Sciatic nerve (tissue), 2 donors: ENCODE results near the gene MAMDC2. TPM values are rescaled to one million over a fixed set of nuclear protein-coding genes. Genes with fewer than 3 reads are reported as not detected.

Source experiments
- ATAC-seq: fragments of 200-7000 bp; cut with Tn5 transposase; one replicate; pipeline ENCODE4 v1.9.1; 2020; ENCODE audit warnings: mild to moderate bottlenecking, moderate library complexity
- DNase-seq: peaks from one replicate; pipeline ENCODE4 v3.0.0-alpha.2; 2020; ENCODE audit warnings: low spot score
- intact Hi-C: fragments of 100-400 bp; cut with DNase I; formaldehyde crosslinking; loops from one replicate; pipeline ENCODE4 v1.14.2; 2022
- total RNA-seq: library from RNA; stranded (reverse); fragmentation: NEBNext Ultra II Directional; extraction: Animal tissue kit (Norgen Biotek cat#: 25700); gene quantifications from one replicate; pipeline ENCODE4 v1.2.1, GENCODE V29; 2021
- donor health status: DM: no; HTN: no; CAD: no.
- donor health status: DM: no; HTN: no; CAD: no.

MAMDC2 gene
- total RNA-seq, 1 donor from 2014 or later = 18.5 TPM

DNA sequence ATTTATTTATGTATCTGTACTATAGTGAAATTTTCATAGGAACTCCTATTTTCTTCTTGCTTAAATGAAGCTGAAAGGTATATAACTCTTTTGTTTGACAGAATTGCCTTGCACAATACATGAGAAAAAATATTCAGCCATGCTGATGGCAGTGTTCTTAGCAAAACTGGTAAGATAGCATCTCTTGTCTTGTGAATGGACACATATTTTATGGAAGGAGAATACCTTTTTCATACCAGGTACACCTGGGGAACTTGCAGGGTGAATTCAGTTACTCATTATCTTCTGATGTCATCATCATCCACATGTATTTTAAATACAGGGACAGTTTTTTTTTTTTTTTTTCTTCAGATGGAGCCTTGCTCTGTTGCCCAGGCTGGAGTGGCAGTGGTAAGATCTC lies 49.4 kb downstream of the MAMDC2 start:
- ATAC-seq = no peak
- DNase-seq = no peak
- intact Hi-C loops = no loop called here

DNA sequence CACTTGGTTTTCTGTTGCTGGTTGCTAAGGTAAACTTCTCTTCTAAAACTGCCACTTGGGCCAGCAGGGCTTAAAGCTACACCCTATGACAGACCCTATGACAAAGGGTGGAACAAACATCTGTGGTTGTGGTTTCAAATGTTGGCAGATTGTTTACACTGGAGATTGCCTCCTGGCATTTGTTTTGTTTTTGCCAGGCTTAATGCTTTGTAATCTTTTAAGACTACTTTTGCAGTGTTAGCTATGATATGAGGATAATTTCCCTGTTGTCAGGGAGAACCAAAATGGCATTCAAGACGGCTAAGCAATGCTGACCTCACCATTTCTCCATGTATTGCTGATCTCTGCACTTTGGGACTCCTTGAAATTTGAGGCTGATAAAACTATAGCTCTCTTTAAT lies 50.3 kb downstream of the MAMDC2 start:
- DNase-seq = no peak
- ATAC-seq = peak; percentile 35
- intact Hi-C loops = no loop called here

DNA sequence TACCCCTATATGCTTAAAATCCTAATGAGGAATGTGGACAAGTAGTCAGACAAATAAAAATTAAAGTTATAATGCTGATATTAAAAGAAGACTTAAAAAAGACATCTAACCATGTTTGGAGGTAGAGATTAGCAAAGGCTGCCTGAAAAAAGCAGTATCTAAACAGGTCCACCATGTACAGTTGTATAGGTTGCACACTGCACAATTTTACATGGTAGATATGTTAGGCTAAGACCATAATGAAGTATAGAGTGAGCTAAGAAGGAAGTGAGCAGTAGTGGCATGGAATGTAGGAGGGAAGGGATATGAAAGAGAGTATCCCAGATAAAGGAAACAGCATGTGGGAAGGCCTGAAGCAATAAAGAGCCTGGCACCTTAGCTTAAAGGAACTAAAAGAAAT lies 51.1 kb downstream of the MAMDC2 start:
- DNase-seq = no peak
- no peak for ATAC-seq
- intact Hi-C loops = no loop called here

DNA sequence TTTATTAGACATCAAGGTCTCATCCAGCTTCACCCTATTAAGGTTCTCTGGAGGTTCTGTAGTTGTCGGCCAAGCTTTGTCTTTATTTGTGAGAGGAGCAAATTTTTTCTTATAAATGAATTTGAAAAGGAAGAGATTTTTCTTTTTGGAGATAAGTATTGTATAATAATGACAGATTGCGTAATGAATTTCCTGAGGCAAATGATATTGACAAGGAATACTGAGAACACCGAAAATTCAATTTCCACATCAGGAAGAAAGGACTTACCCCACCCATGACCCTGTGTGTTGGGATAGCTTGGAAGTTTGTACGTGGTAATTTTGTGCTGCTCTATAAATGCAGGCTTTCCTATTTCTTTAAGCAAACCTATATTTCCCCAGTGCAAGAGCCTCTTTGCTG lies 53.5 kb downstream of the MAMDC2 start:
- intact Hi-C loops = no loop called here
- ATAC-seq = no peak
- no peak for DNase-seq

DNA sequence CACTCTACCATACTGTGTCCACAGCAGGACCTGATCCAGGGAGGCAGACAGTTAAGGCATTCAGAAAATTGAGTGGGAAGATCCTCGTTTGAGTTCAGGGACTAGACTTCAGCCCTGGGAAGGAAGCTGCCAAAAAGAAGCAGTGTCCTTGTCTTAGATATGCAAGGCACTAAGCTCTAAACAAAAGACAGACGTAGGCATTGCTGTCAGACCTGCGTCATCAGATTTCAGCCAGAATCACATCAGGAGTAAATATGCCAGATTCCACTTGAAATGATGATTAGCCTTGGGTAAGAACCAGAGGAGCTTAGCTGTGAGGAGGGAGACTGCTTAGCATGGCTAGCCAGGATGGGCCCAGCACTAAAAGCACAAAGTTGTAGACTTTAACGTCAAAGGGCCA lies 56.7 kb downstream of the MAMDC2 start:
- intact Hi-C loops = no loop called here
- DNase-seq (no peak), ATAC-seq (peak; percentile 60)

DNA sequence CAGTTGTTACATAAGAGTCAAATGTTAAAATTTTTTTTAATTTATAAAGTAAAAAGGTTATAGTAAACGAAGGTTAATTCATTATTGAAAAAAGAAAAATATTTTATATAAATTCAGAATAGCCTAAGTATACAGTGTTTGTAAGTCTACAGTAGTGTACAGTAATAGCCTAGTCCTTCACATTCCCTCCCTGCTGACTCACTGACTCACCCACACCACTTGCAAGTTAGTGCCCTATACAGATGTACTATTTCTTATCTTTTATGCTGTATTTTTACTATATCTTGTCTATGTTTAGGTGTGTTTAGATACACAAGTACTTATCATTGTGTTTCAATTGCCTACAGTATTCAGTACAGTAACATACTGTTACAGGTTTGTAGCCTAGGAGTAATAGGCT lies 57.6 kb downstream of the MAMDC2 start:
- DNase-seq = no peak
- intact Hi-C loops = no loop called here
- ATAC-seq = no peak

DNA sequence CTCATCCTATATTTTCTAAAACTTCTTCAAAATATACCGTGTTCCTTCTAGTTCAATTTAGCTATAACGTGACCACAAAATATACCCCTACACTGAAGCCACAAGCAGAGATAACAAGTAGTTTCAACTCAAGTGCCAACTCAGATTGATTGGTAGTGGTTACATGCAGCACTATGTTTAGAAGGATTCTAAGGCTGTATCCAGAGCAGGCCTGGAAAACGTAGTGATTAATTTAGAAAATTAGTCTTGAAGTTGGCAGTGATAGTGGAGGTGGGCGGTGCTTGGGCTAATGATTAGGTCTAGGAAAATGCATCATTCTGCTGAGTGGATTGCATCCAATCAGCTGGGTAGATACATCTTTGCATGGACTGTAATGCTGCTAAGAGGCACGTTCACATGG lies 61.5 kb downstream of the MAMDC2 start:
- intact Hi-C loops = no loop called here
- DNase-seq = no peak
- ATAC-seq = no peak

DNA sequence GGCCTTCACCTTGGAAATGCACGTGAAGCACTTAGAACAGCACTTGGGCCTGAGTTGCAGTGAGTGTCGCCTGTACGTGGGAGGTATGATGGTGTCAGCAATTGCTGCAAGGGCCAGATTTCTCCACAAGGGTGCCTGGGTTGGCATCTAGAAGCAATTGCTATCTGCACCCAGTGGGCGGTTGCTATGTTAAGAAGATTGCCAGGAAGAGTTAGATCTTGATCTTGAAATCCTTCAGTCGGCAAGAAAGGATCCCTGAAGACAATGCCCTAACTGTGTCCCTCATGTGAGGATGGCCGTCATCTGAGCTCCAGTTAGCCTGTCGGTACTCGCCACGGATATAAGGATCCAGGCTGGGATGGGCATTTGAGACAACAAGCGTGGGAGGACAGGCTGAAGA lies 62.9 kb downstream of the MAMDC2 start:
- DNase-seq = no peak
- ATAC-seq = no peak
- intact Hi-C loops = no loop called here

DNA sequence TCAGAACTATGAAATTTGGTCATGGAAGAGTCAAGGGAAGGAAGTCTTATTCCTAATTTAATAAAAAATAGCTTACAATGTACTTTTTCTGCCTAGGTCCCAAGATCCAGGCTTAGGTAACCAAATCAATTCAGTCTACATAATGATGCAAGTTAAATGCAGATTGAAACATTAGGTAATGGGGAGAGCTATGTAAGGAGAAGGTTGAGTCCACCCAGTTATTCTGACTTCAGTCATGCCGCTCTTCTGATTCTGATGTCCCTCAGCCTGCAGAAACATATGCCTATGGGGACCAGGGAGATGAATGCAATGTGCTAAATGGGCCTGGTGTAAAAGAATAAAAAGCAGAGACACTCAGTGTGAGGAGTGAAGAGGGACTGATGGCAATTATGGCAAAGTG lies 63.9 kb downstream of the MAMDC2 start:
- intact Hi-C loops = no loop called here
- no peak for ATAC-seq

DNA sequence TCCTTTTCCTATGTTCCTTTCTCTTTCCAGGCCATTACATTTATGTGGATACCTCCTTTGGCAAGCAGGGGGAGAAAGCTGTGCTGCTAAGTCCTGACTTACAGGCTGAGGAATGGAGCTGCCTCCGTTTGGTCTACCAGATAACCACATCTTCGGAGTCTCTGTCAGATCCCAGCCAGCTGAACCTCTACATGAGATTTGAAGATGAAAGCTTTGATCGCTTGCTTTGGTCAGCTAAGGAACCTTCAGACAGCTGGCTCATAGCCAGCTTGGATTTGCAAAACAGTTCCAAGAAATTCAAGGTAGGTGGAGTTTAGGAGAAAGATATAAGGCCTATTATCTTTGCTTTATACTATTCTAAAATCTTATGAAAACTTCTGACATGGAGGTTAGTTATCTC lies 64.5 kb downstream of the MAMDC2 start:
- DNase-seq (no peak), ATAC-seq (no peak)
- intact Hi-C loops = no loop called here

More for the DNA sequence above, 63.9 kb downstream of the MAMDC2 start:
- no peak for DNase-seq

DNA sequence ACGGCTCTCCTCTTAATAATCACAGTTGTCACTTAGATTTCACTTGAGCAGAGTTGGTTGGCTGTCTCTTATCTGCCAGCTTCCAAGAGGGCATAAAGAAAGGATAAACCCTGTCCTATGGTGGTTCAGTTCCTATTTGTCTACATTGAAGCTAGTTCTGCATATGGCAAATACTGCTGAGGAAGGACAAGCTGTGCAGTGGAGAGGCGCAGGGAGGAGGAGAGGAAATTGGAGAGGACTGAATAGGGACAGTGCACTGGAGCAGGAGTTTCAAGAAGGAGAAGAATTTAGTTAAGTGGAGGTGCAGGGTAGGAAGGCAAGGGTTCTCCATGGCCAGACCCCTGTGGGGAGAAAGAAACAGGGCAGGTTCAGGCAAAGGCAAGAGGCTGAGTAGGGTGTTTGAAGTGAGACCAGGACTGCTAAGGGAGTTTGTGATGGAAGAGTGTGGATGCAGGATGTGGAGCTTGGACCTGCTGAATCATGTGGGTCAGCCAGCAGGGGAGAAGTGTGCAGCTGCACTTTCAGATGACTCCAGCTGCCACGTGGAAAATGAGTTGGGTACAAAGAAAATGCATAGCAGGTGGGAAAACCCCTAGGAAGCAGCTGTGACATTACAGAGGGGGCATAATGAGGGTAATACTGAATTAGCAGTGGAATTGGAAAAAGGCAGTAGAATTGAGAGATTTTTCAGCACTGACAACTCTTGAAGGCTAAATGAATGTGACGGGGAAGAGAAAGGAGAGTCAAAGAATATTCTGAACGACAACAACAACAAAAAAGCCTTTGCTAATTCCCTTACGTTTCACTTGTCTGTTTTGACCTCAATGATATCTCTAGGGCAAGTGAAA lies 66.8 kb downstream of the MAMDC2 start:
- DNase-seq (no peak), ATAC-seq (peak; percentile 77)
- intact Hi-C loops = loop anchor here (5.0 kb wide), 1 partner anchor 138 kb away; no protein-coding TSS in a partner anchor

DNA sequence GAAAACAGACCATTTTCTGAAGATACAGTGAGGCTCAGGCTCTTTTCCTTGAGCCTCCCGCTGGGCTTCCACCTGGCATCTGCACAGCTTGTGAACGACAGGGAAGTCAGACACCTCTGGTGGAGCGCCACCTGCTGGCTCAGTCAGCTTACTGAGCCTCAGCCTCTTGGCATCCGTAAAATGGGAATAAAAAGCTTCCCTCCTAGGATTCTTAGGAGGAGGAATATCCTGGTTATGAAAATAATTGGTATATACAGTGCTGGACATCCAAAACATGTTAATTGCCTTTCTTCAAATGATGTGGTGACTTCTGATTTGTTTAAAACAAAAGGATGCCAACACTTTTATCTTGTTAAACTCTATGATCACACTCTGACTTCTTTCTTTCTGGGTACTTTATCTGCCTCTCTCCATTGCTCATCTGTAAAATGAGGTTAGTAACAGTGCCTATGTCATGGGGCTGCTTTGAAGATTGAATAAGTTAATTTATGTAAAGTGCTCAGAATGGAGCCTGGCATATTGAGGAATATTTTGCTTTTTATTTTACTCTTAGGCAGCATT lies 67.5 kb downstream of the MAMDC2 start:
- DNase-seq (peak; percentile 91), ATAC-seq (peak; percentile 87)
- intact Hi-C loops = loop anchor here (5.0 kb wide), 1 partner anchor 139 kb away; no protein-coding TSS in a partner anchor

DNA sequence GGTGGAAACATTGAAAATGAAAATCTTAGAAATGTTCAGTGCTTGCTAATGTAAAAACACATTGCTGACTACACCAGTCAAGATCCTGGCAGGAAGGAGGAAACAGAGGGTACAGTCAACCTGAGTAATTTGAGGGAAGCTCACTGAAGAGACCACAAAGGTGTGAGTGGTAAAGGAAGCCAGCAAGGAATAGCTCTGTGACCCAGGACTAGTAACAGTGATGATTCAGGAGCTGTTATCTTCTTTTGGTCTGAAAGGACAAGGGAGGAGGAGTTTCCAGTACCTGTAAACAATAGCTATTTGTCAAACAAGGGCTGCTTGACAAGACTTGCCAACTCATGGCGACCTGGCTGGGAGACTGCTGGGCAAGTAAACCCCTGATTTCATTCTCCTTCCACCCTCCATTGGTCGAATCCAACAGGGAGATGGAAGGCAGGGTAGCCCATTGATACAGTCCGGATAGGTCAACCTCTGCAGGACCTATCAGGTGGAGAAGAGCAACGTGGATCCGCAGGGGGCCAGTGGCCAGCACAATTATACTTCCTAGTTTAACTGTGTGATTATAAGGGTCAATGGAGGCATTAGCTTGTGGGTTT lies 68.1 kb downstream of the MAMDC2 start:
- intact Hi-C loops = loop anchor here (5.0 kb wide), 1 partner anchor 139 kb away; no protein-coding TSS in a partner anchor
- DNase-seq (no peak), ATAC-seq (no peak)

DNA sequence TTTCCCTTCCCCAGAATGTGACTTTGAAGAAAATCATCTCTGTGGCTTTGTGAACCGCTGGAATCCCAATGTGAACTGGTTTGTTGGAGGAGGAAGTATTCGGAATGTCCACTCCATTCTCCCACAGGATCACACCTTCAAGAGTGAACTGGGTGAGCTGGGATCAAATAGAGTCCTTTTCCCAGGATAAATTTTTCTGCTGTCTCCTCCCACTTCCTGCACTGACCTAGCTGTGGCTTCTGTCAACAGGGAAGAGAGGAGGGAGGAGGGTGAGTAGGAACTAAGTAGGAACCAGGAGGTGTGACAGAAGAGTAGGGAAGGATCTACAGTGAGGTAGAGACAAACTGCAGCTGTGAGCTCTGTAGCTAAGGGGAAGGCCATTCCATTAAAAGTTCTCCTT lies 69.3 kb downstream of the MAMDC2 start:
- no peak for DNase-seq
- ATAC-seq = no peak
- intact Hi-C loops = loop anchor here (5.0 kb wide), 1 partner anchor 141 kb away; no protein-coding TSS in a partner anchor

DNA sequence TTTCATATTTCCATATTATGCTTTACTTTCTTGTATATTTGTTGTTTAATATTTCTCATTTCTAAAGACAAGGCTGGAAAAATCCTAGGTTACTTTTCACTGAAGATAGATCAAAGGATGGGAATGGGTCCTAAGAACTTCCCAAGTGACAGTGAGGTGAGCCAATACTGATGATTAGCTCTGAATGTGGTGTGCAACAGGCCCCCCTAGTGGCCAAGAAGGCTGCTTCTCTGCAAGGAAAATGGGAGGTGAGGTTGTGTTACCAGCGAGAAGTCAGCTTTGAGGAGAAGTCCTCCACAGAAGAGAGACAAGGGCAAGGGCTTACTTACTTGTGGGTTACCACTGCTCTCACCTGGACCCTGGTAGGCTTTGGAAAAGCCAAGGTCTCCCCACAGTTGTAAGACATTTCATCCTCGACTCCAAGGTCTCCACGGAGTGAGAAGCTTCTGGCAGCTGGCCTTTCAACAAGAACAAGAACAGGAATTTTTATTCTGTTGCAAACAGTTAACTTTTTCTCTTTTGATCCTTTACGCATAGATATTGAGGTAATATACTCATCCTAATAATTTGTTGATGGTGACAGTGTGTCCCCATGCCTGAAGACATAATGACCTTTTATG lies 69.9 kb downstream of the MAMDC2 start:
- peak; percentile 80 for DNase-seq
- intact Hi-C loops = loop anchor here (5.0 kb wide), 1 partner anchor 141 kb away; no protein-coding TSS in a partner anchor
- peak; percentile 67 for ATAC-seq

DNA sequence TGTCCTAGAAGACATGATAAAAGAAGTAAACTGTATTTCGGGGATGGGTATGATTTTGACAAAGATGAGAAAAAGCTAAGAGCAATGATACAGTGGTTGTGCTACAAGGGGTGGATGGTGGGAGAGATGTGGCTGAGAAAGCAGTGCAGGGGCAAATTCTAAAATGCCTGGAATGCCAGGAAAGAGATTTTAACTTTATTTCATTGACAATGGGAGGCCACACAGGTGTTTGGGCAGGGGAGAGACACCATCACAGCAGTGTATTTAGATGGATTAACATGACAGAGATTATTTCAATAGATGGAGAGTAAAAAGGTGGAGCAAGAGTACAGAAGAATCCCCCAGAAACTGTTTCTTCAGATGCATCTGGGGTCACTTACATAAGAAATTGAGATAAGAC lies 71.2 kb downstream of the MAMDC2 start:
- intact Hi-C loops = loop anchor here (5.0 kb wide), 1 partner anchor 143 kb away; no protein-coding TSS in a partner anchor
- ATAC-seq (no peak), DNase-seq (no peak)

DNA sequence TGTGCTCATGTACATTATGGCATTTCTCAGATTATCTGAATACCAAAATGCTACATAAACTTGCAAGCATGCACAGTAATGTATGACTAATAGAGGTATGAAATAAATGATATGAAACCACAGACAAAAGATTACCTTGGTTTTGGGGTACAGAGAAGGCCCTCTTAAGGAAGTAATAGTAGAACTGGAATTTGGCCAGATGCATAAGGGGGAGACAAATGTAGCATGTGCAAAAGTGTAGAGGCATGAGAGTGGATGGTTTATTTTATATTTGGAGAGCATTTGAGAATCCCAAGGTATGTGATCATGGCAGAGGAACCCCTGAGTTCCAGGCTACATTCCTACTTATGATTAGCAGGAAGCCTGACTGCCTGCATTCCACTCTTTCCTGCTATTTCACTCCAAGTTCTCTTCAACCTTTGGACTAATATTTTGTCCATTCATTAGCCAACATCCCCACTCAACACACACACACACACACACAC lies 74.2 kb downstream of the MAMDC2 start:
- ATAC-seq = no peak
- intact Hi-C loops = no loop called here
- DNase-seq = no peak

DNA sequence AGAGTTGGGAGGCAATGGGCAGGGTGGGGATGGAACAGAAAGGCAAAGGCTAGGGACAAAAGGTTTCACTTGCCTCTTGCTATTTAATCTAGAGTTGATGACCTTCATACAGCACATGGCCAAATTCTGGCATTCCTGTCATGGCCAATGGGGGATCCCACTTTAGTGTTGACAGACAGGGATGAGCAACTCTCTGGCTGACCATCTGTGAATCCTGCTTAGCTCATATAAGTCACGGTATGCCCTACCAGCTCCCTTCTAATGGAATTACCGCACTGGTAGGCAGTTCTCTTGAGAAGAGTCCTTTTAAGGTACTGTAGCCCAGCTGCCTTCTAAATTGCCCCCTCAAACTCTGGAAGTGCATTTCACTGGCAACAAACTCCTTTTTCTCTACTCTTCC lies 76.1 kb downstream of the MAMDC2 start:
- intact Hi-C loops = no loop called here
- DNase-seq (no peak), ATAC-seq (no peak)

DNA sequence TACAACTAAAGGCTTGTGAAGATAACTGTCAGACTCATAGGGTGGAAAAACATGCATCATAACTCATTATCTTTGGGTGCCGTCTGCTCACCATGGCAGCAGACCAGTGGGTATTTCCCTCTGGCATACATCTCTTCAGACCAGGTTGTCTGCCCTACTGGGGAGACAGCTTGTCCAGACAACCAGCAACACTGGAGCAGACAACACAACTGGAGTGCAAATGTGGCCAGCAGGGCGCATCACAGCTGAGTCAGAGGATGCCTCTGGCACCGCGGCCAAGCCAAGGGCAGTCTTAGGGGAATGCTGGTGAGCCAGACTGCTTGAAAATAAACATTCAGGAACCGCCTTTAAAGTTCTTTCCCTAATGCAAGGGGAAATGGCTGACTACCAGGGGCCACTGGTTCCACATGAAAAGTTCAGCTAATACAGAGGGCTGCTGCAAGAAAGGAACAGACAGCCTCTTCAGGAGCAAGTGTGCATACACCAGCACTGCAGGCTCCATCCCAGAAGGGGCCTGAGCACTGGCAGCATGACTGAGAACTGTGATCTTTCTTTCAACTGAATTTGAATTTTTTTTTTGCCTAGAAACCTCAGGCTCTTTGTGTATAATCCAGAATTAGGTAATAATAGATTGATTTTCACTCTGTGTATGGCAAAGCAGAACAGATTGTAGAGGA lies 77.3 kb downstream of the MAMDC2 start:
- peak; percentile 73 for DNase-seq
- ATAC-seq = peak; percentile 88
- intact Hi-C loops = no loop called here
